H1 (cell line): Measurements from ENCODE around the gene NUTM1. TPM values are rescaled to one million over a fixed set of nuclear protein-coding genes. Genes with fewer than 3 reads are reported as not detected.

Experiments
- CTCF ChIA-PET: fragments of 300-600 bp; sonication (Branson Sonifier 250); formaldehyde crosslinking; loops from one replicate; lab custom pipeline; 2021; ENCODE audit not compliant: partially characterized antibody; lab: Charles Lee
- POLR2A ChIA-PET: fragments of 300-600 bp; sonication (Branson Sonifier 250); formaldehyde crosslinking; loops from one replicate; lab custom pipeline; 2021; ENCODE audit warnings: inconsistent platforms; ENCODE audit not compliant: partially characterized antibody; lab: Charles Lee
- DNase-seq, 2 experiments: peaks; one replicate each; pipeline versions ENCODE4 v3.0.0 to v3.0.0-alpha.2; 2010 to 2022; ENCODE audit warnings: low spot score in 2 of 2, low read depth in 1 of 2, mixed read lengths in 1 of 2
- FAIRE-seq: peaks from 2 replicates; lab custom pipeline; 2011; peaks lifted over from hg19 to GRCh38; lab: Jason Lieb, UNC
- H2AFZ ChIP-seq: 2 replicates; pipeline ENCODE4 v1.8.1; 2012; ENCODE audit warnings: low read length, inconsistent platforms
- H2AK5ac ChIP-seq: 2 replicates; pipeline ENCODE4 v1.6.1; 2013; ENCODE audit warnings: low read depth, low read length
- H2BK120ac ChIP-seq: replicated peaks from 2 replicates; pipeline ENCODE3; 2013; ENCODE audit warnings: low read depth, low read length, inconsistent platforms
- H2BK12ac ChIP-seq: 2 replicates; pipeline ENCODE4 v1.6.1; 2013; ENCODE audit warnings: low read depth, low read length
- H2BK15ac ChIP-seq: 2 replicates; pipeline ENCODE4 v1.6.1; 2013; ENCODE audit warnings: low read length
- H2BK20ac ChIP-seq: 2 replicates; pipeline ENCODE4 v1.6.1; 2013; ENCODE audit warnings: low read length
- H2BK5ac ChIP-seq: 2 replicates; pipeline ENCODE4 v1.6.1; 2013; ENCODE audit warnings: low read depth, low read length
- H3K14ac ChIP-seq: 2 replicates; pipeline ENCODE4 v1.6.1; 2013; ENCODE audit warnings: inconsistent platforms; ENCODE audit not compliant: insufficient read length
- H3K18ac ChIP-seq: 2 replicates; pipeline ENCODE4 v1.6.1; 2013; ENCODE audit warnings: low read length; ENCODE audit errors: extremely low read depth
- H3K23ac ChIP-seq: 2 replicates; pipeline ENCODE4 v1.6.1; 2013; ENCODE audit warnings: inconsistent platforms; ENCODE audit not compliant: insufficient read length
- H3K23me2 ChIP-seq: 2 replicates; pipeline ENCODE4 v1.6.1; 2013; ENCODE audit warnings: low read depth, low read length
- H3K27ac ChIP-seq: 2 replicates; pipeline ENCODE4 v1.6.1; 2011; ENCODE audit warnings: low read depth, low read length, inconsistent platforms
- H3K27me3 ChIP-seq, 4 experiments: replicated peaks in 1 of 4; 1 replicate in 1 of 4; 2 replicates in 3 of 4; pipeline versions ENCODE4 v1.6.1 to v1.8.1; 2011 to 2013; ENCODE audit warnings: low read length in 3 of 4, mild to moderate bottlenecking in 3 of 4, inconsistent platforms in 2 of 4, mixed read lengths in 2 of 4, moderate library complexity in 1 of 4; ENCODE audit not compliant: control insufficient read depth in 3 of 4, insufficient read depth in 3 of 4; ENCODE audit errors: extremely low read depth in 1 of 4
- H3K36me3 ChIP-seq, 4 experiments: 2 replicates each; pipeline versions ENCODE4 v1.6.1 to v1.8.1; 2011 to 2013; ENCODE audit warnings: mild to moderate bottlenecking in 4 of 4, low read length in 3 of 4, moderate library complexity in 2 of 4, control low read depth in 1 of 4, inconsistent platforms in 1 of 4; ENCODE audit not compliant: insufficient read depth in 4 of 4, control insufficient read depth in 2 of 4
- H3K4ac ChIP-seq: replicated peaks from 2 replicates; pipeline ENCODE3; 2013; ENCODE audit warnings: low read length, low read depth, mixed read lengths, inconsistent platforms; ENCODE audit not compliant: insufficient read length
- H3K4me1 ChIP-seq, 4 experiments: replicated peaks in 1 of 4; 1 replicate in 1 of 4; 2 replicates in 3 of 4; pipeline versions ENCODE4 v1.6.1 to v1.8.1; 2011 to 2013; ENCODE audit warnings: low read length in 3 of 4, inconsistent platforms in 2 of 4, mixed read lengths in 1 of 4; ENCODE audit not compliant: insufficient read depth in 4 of 4, control insufficient read depth in 3 of 4
- H3K4me2 ChIP-seq, 2 experiments: 2 replicates each; pipeline versions ENCODE4 v1.6.1 to v1.8.1; 2011 to 2013; ENCODE audit warnings: low read depth in 2 of 2, low read length in 2 of 2, control low read depth in 1 of 2, inconsistent platforms in 1 of 2, mild to moderate bottlenecking in 1 of 2; ENCODE audit not compliant: insufficient read depth in 1 of 2
- H3K4me3 ChIP-seq, 4 experiments: fragments of 200-600, 300-600 bp in 1 of 4; sonication (generic), shearing (Covaris generic), sonication (Bioruptor Twin) in 1 of 4; 2 replicates each; pipeline versions ENCODE4 v1.5.1 to v1.8.1; 2011 to 2016; ENCODE audit warnings: low read length in 4 of 4, low read depth in 3 of 4, control low read depth in 2 of 4, inconsistent platforms in 2 of 4, mild to moderate bottlenecking in 2 of 4, mixed read lengths in 1 of 4, moderate library complexity in 1 of 4; ENCODE audit not compliant: insufficient read depth in 2 of 4; ENCODE audit errors: extremely low read depth in 1 of 4
- H3K56ac ChIP-seq: replicated peaks from 2 replicates; pipeline ENCODE3; 2013; ENCODE audit warnings: low read depth, mild to moderate bottlenecking, mixed read lengths, low read length, inconsistent platforms; ENCODE audit not compliant: insufficient read length
- H3K79me1 ChIP-seq: 2 replicates; pipeline ENCODE4 v1.6.1; 2013; ENCODE audit warnings: low read depth, low read length, control low read depth
- H3K79me2 ChIP-seq, 2 experiments: 2 replicates each; pipeline versions ENCODE4 v1.6.1 to v1.8.1; 2012 to 2013; ENCODE audit warnings: low read length in 2 of 2, mild to moderate bottlenecking in 2 of 2, inconsistent platforms in 1 of 2; ENCODE audit not compliant: insufficient read depth in 2 of 2, control insufficient read depth in 1 of 2
- H3K9ac ChIP-seq, 4 experiments: replicated peaks in 1 of 4; 1 replicate in 1 of 4; 2 replicates in 3 of 4; pipeline versions ENCODE4 v1.6.1 to v1.8.1; 2011 to 2013; ENCODE audit warnings: low read depth in 3 of 4, low read length in 3 of 4, control low read depth in 2 of 4, mild to moderate bottlenecking in 2 of 4, moderate library complexity in 2 of 4, inconsistent platforms in 1 of 4; ENCODE audit errors: extremely low read depth in 1 of 4
- H3K9me3 ChIP-seq, 2 experiments: 2 replicates each; pipeline versions ENCODE4 v1.6.1 to v1.8.1; 2012 to 2013; ENCODE audit warnings: mild to moderate bottlenecking in 2 of 2, moderate library complexity in 2 of 2, control low read depth in 1 of 2, inconsistent platforms in 1 of 2, low read depth in 1 of 2, low read length in 1 of 2, mixed read lengths in 1 of 2; ENCODE audit not compliant: insufficient read depth in 2 of 2
- H4K20me1 ChIP-seq, 2 experiments: replicated peaks in 1 of 2; 2 replicates each; pipeline versions ENCODE3 to v1.8.1; 2011 to 2013; ENCODE audit warnings: inconsistent platforms in 2 of 2, low read length in 2 of 2, mild to moderate bottlenecking in 1 of 2; ENCODE audit not compliant: insufficient read depth in 2 of 2, control insufficient read depth in 1 of 2
- H4K5ac ChIP-seq: 2 replicates; pipeline ENCODE4 v1.6.1; 2013; ENCODE audit warnings: low read length, low read depth, mixed read lengths, inconsistent platforms; ENCODE audit not compliant: insufficient read length
- H4K8ac ChIP-seq: 2 replicates; pipeline ENCODE4 v1.8.0; 2013; ENCODE audit warnings: mild to moderate bottlenecking, moderate library complexity, low read length, inconsistent platforms; ENCODE audit not compliant: insufficient read depth; ENCODE audit errors: extremely low read depth
- H4K91ac ChIP-seq: replicated peaks from 2 replicates; pipeline ENCODE3; 2013; ENCODE audit warnings: low read length, mixed read lengths, inconsistent platforms; ENCODE audit not compliant: insufficient read length
- CBX5 ChIP-seq: fragments of 300-800, 300-1000 bp; sonication (generic); IDR thresholded peaks from 2 replicates; pipeline ENCODE4 v1.7.1; 2016; ENCODE audit warnings: antibody characterized with exemption, low read length, low read depth
- SP1 ChIP-seq: IDR thresholded peaks from 2 replicates; pipeline ENCODE4 v1.6.1; 2011; ENCODE audit warnings: low read depth, low read length
- WGBS, 2 experiments: shearing (Covaris generic) in 1 of 2; methylation state at CpG; one replicate each; pipeline versions ENCODE4 v1.1.6 to v1.1.7; 2013 to 2015; ENCODE audit warnings: low lambda C conversion rate in 2 of 2, mixed read lengths in 2 of 2, inconsistent platforms in 1 of 2, low coverage in 1 of 2, missing lambda C conversion rate in 1 of 2; ENCODE audit not compliant: insufficient replicate concordance in 2 of 2, insufficient coverage in 1 of 2, insufficient read length in 1 of 2; ENCODE audit errors: extremely low coverage in 1 of 2, missing lambda C conversion rate in 1 of 2; 5-methylcytosine and 5-hydroxymethylcytosine counted together
- polyA plus RNA-seq, 7 experiments: library from polyadenylated mRNA; depleted of rRNA in 3 of 7; stranded (reverse) in 5 of 7; unstranded in 2 of 7; fragments of >200 nt in 5 of 7; fragments of 200-250 nt in 2 of 7; gene quantifications; 1 replicate in 5 of 7; 2 replicates in 1 of 7; 4 replicates in 1 of 7; pipeline versions ENCODE4 v1.2.1 to v1.2.3, GENCODE V29; 2011 to 2013; ENCODE audit warnings: missing spikeins in 2 of 7, mixed read lengths in 2 of 7
- total RNA-seq: library from RNA; stranded (reverse); fragmentation: NEBNext Ultra II Directional; extraction: Animal tissue kit (Norgen Biotek cat#: 25700); gene quantifications from 2 replicates; pipeline ENCODE4 v1.2.1, GENCODE V29; 2021

The NUTM1 gene
- total and polyA plus RNA-seq, 2 of the 8 experiments (the other 6 are each of a cell fraction or from before 2014, with no cell fraction given) = 0.39 to 0.60 TPM

GRCh38 chr15:34332553-34333120 is 10.5 kb upstream of the NUTM1 start:
- no peak overlapping the region for H3K18ac ChIP-seq
- H3K79me1 ChIP-seq = no peaks in the 10 kb centered on the region
- no peaks in the 10 kb centered on the region for H3K79me2 ChIP-seq
- H4K8ac ChIP-seq = no peak overlapping the region
- H2BK120ac ChIP-seq = no peak overlapping the region
- no peak overlapping the region for H2AK5ac ChIP-seq
- no peaks in the 10 kb centered on the region for H4K20me1 ChIP-seq
- H2BK12ac ChIP-seq = no peak overlapping the region
- H3K23me2 ChIP-seq = peaks cover 8% of the 10 kb centered on the region; the same call in 1 of the 2 replicates
- CTCF ChIA-PET = interaction anchor here (1.1 to 1.2 kb wide), 2 partner anchors 20 to 28 kb away, joined by 3 read pairs; no protein-coding TSS in a partner anchor
- WGBS, 2 experiments = 98% methylated on average over 3 of the region's 6 CpGs; no CpG with 5 or more reads in 1 of the 2 experiments
- DNase-seq (no peak), FAIRE-seq (no peak)
- H2AFZ ChIP-seq = no peak overlapping the region
- no peak overlapping the region for H4K5ac ChIP-seq
- H3K4me1 ChIP-seq = peaks cover 0 to 2% (median 0%) of the 10 kb centered on the region in 4 experiments; a peak in 2 of 7 replicates
- no peak overlapping the region for H4K91ac ChIP-seq
- no peak overlapping the region for H2BK20ac ChIP-seq
- no peak for TF ChIP-seq SP1
- no peak for TF ChIP-seq CBX5
- TF ChIP-seq, all 59 proteins: peak for 0
- Histone ChIP-seq H2BK5ac (no peak overlapping the region), H3K27ac (no peak overlapping the region), H2BK15ac (no peak overlapping the region), H3K56ac (no peak overlapping the region), H3K36me3 (no peaks in the 10 kb centered on the region), H3K4ac (no peak overlapping the region), H3K27me3 (no peaks in the 10 kb centered on the region), H3K4me2 (no peak overlapping the region), H3K9ac (no peak overlapping the region), H3K9me3 (no peaks in the 10 kb centered on the region), H3K23ac (no peak overlapping the region), H3K14ac (no peak overlapping the region), H3K4me3 (no peak overlapping the region)
- POLR2A ChIA-PET = no interaction called here
